Medulla oblongata (tissue), 1 donor: Measurements from ENCODE around the gene GRIK3.

Experiments
- DNase-seq: peaks from one replicate; pipeline ENCODE4 v3.0.0-alpha.2; 2015; ENCODE audit errors: extremely low spot score

Gene GRIK3

DNA sequence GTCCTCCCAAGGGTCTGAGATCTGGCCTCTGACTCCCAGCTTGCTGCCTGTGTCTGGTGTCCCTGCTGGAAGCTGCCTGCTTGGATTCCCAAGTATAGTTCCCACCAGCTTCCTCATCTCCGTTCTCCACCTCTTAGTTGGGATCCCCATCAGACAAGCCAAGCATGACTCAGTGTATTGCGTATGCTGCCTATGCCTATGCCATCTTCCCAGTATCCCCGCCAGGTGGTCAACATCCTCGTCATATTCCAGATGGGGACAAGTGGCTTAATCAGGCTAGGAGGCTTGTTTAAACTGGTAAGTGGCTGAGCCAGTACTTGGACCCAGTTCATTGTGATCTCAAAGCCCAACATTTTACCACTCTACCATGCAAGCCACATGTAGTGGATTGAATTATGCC is 204.4 kb downstream of the GRIK3 start:
- DNase-seq: no peak

GRCh38 chr1:36829066-36829465 is 205.2 kb downstream of the GRIK3 start:
- DNase-seq: peak; percentile 64

GRCh38 chr1:36825226-36825625 is 209.1 kb downstream of the GRIK3 start:
- no peak for DNase-seq

DNA sequence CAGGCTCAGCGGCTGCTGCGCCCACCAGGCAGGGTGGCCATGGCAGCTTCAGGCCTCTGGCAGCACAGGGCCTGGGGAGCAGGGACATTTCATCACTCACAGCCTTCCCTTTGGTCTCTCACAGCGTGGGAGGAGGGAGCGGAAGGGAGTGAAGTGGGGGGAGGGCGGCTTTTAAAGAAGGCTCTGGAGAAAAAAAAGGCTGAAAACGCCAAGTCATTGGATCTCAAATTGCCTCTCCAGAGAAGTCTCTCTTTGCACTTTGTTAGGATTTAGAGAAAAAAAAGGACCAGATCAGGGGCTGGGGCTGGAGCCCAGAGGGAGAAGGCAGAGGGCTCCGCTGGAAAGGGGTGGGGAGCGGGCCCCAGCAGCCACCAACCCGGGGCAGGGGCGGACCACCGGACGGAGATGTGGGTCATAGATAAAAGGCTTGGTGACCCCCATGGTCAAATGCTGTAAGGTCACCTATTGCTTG is 209.9 kb downstream of the GRIK3 start:
- peak; percentile 51 for DNase-seq

- DNase-seq: no peak
Observed at GRCh38 chr1:36822648-36823047, 211.7 kb downstream of the GRIK3 start.

GRCh38 chr1:36821386-36821785 is 212.9 kb downstream of the GRIK3 start:
- DNase-seq: no peak

- DNase-seq: no peak
Observed at GRCh38 chr1:36818771-36819170, 215.5 kb downstream of the GRIK3 start.

- DNase-seq: no peak
Observed at GRCh38 chr1:36816348-36816747, 218.0 kb downstream of the GRIK3 start.

GRCh38 chr1:36814774-36815173 is 219.5 kb downstream of the GRIK3 start:
- no peak for DNase-seq

GRCh38 chr1:36814083-36814482 is 220.2 kb downstream of the GRIK3 start:
- no peak for DNase-seq

GRCh38 chr1:36807262-36807661 is 227.1 kb downstream of the GRIK3 start:
- no peak for DNase-seq

- no peak for DNase-seq
Observed at GRCh38 chr1:36805979-36806640, 228.2 kb downstream of the GRIK3 start.

- no peak for DNase-seq
Observed at GRCh38 chr1:36804669-36805314, 229.5 kb downstream of the GRIK3 start.

- DNase-seq: peak; percentile 80
Observed at GRCh38 chr1:36803868-36804570, 230.3 kb downstream of the GRIK3 start.

GRCh38 chr1:36802018-36802417 is 232.3 kb downstream of the GRIK3 start:
- no peak for DNase-seq

GRCh38 chr1:36797761-36798160 is 236.6 kb downstream of the GRIK3 start:
- no peak for DNase-seq

DNA sequence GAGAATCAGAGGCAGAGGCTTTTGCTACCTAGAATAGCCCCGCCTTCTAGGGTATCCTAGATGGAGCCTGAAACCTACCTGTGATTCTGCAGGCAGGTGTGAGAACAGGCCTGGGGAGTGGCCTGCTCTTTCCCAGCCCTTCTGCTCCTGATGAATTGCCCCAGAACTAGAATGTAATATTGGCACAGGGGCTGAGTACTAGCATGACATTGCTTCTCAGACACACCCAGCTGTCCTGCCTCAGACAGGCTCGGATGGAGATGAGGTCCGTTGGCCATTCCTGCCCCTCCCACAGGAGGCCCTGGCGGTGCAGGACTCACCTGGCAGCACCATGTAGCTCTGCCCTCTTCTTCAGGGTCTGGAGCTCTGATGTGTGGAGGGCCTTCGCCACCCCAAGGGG is 237.6 kb downstream of the GRIK3 start:
- DNase-seq: no peak

DNA sequence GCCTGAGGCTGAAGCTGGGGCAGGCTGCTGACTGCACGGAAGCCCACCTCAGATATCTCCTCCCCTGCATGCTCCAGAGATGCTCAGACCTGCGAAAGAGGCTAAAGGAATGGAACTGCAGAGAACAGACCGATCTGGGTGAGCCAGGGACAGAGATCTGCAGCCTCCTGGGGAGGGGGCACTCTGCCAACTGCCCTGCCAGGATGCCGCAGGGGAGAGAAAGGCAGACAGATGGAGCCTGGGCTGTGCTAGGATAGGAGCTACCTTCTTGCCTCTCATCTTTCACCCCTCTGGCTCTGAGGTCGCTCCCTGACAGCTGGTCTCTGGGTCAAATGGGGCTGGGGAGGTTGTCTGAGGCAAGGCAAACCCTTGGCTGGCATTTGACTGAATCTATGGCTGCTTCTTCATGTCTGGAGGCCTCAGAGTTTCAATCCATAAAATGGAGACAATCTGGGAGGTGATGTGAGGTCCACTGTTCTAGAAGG is 238.2 kb downstream of the GRIK3 start:
- DNase-seq: no peak

DNA sequence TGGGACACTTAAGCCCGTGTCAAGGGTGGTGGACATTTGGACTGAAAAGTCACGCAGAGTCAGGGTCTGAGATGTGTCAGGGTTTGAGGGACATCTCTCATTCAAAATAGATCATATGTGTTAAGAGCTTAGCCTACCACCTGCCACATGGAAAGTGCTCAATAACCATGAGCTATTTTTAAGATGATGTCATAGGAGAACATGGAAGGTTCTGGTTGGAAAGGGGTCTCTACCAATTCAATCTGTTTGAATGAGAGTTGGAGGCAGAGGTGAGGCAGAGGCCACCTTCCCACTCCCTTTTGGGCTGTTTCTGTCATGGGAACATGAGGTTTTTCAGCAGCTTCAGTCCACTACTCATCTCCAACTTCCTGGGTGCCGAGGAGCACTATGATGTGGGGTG is 239.9 kb downstream of the GRIK3 start:
- DNase-seq: no peak

DNA sequence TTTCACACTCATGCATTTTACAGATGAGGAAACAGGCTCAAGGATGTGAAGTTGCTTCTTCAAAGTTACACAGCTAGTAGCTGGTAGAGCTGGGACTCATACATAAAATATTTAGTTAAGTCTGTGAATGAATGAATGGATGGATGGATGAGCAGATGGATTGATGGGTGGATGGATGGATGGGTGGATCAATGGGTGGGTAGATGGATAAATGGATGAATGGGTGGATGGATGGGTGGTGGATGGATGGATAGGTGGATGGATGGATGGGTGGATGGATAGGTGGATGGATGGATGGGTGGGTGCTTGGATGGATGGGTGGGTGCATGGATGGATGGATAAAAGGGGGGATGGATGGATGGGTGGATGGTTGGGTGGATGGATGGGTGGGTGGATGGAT is 240.9 kb downstream of the GRIK3 start:
- DNase-seq: no peak

- no peak for DNase-seq
Observed at GRCh38 chr1:36792292-36792691, 242.0 kb downstream of the GRIK3 start.

DNA sequence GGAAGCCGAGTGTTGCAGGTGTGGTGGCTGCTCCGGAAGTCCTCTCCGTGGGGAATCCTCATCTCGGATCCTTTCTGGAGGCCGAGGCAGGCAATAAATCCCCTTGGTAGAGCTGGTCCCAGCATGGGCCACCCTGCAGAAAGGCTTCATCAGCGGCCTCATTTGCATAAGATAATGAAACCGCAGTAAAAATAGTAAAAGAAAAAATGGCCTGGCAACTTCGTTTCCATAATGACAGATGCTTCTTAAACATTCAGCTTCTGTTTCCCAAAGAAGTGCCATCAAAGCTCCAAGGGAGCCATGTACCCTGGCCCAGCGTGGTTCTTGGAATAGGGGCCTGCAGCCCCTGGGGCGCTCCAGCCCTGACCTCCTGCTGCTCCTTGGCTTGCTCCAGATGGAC is 244.1 kb downstream of the GRIK3 start:
- DNase-seq: no peak

- DNase-seq: no peak
Observed at GRCh38 chr1:36789535-36789934, 244.8 kb downstream of the GRIK3 start.
